Stimulated activated CD4-positive, alpha-beta T cell treated with anti-CD3 and anti-CD28 coated beads, Interleukin-12 subunit alpha, Interleukin-12 subunit beta, amount 100 ng/mL, for 24 hours (primary cell): ENCODE data around the gene ZNF300.
"Not testable (repeated sequence)": the region's sequence is repeated elsewhere in the genome, so short reads cannot be mapped to it uniquely, and the experiment has no call there.

ENCODE experiments used
- DNase-seq, 2 experiments: peaks; one replicate each; pipeline ENCODE4 v3.0.0-alpha.2; 2020; ENCODE audit warnings: low read depth in 2 of 2

Gene ZNF300

GRCh38 chr5:150904479-150905311 is at the start of gene ZNF300:
Gene ZNF300 (minus strand): TSS chr5:150904980. CDS start chr5:150903155, 1,825 bp downstream.
- peak in 1 of 2 experiments; percentile 38 for DNase-seq

DNA sequence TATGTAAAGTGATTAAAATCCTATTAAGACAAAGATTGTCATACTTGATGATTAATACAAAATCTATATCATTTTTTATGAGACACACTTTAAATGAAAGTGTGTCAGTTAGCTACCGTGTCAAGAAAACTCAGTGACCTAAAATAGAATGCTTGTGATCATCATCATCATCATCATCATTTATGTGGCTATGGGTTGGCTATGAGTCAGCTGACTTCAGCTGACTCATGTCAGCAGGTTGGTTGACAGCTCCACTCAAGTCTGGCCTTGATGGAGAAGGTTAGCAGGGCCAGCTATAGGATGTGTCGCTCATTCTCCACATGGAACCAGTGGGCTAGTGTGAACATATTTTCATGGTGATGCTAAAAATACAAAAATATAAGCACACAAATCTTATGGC is 43.8 kb upstream of the ZNF300 start:
- DNase-seq: no peak

- DNase-seq: no peak
Observed at GRCh38 chr5:150946351-150946905, 41.6 kb upstream of the ZNF300 start.

GRCh38 chr5:150945947-150946346 is 41.2 kb upstream of the ZNF300 start:
- DNase-seq: no peak

DNA sequence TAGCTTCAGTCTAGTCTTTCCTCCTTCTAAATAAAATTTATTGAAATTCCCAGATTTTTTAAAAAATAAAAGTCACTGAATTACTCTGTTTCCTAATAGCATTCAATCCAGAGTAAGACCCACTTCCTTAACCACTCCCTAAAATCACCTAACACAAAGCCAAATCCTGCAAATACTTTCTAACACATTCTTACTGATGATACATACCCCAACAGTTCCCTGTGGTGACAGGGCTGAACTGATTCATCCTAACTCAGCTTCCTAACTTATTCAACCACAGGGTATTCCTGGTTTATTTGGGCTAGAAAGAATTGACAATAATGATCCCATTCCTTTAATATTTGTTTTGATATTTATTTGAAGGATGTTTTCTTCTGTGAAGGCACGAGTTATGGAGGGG is 40.7 kb upstream of the ZNF300 start:
- no peak for DNase-seq

DNA sequence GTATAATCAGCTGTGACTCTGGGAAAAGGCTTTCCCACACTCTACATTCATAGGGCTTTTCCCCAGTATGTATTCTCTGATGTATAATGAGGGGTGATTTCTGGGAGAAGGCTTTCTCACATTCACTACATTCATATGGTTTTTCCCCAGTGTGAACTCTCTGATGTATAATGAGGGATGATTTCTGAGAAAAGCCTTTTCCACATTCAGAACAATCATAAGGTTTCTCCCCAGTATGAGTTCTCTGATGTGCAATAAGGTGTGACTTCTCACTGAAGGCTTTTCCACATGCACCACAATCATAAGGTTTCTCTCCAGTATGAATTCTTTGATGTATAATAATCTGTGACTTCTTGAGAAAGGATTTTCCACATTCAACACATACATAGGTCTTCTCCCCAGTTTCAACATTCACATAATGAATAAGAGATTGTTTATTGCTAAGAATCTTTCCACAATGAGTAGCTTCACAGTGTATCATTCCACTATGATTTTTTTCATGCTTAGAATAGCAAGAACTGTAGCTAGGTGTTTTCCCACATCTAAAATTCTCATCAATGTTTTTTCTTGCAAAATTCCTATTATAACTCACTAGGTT is 26.7 kb upstream of the ZNF300 start:
- no peak for DNase-seq

DNA sequence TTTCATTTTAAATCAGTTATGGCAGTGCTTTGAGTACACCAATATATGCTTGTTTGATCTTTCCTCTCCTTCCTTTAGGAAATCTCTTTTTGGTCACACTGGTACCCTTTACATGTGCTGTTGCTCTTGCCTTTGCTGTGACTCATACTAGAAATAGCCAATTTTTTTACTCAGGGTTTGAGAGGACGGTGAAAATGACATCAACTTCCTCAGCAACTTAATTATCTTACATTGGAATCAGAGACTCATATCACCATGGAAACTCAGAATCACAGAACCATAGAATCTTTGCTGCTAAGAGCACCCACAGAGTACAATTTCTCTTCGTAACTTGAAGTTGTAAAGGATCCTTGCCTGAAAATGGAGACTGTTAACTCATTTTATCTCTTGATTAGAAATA is 13.8 kb upstream of the ZNF300 start:
- no peak for DNase-seq

- DNase-seq: no peak
Observed at GRCh38 chr5:150912312-150912814, 7.6 kb upstream of the ZNF300 start.

DNA sequence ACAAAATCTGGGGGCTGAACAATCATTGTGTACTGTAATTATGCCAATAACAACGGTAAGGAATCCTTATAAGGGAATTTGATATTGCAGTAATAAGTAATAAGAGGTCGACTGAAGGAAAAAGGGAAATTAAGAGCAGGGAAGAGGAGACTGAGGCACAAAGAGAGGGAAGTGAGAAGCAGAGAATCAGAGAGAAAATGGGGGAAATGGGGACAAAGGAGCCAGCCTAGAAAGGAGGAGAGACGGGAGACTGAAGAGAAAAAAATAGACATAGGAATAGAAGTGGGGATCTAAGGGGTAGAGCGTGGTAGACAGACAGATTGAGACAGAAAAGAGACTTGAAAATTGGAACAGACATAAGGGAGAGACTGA is 518 bp upstream of the ZNF300 start:
- DNase-seq: no peak

DNA sequence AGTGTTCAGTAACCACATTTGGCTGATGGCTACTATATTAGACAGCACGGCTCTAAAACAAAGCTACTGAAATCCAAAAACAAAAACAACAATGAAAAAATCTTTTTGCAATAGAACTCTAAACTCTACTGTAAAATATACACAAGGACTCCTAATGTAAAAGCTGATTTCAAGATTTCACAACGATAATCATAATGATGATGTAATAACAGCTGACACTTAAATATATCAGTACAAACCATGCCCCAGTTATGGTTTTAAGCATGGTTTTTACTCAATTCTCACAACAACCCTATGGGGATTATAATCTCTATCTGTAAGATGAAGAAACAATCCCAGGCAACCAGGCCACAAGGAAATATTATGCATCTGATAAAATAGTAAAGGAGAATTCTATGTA is 3.3 kb downstream of the ZNF300 start:
- no peak for DNase-seq

- no peak for DNase-seq
Observed at GRCh38 chr5:150895431-150896428, 9.1 kb downstream of the ZNF300 start.

DNA sequence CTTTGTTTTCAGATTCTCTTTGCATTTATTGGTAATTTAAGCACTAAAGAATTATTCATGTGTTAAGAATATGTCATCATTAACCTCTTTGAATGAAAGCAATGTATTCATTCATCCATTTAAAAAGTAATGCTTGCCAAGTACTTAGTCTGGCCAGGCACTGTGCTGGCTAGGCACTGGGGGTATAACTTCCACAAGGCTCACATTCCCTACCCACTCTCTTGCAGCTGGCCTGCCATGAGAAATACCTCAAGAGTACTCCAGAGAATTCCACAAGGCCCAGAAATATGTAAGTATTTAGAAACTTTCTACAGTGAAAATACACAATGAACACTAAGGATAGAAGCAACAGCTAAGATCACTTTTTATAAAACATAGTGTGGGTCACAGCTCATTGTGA is 25.4 kb downstream of the ZNF300 start:
- DNase-seq: no peak

DNA sequence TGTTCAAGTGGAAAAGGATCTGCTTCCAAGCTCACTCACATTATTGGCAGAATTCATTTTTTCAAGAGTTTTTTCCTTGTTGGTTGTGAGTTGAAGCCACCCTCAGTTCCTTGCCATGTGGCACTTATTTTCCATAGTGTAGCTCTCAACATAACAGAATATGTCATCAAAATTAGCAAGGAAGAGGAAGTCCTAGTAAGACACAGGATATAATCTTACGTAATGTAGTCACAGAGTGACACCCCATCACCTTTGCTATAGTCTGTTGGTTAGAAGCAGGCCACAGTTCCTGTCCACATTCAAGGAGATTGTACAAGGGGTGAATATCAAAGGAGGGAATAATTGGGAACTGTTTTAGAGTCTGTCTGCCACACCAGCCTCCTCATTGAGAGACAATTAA is 42.7 kb downstream of the ZNF300 start:
- no peak for DNase-seq

GRCh38 chr5:150860246-150860821 is 44.4 kb downstream of the ZNF300 start:
- DNase-seq: no peak

DNA sequence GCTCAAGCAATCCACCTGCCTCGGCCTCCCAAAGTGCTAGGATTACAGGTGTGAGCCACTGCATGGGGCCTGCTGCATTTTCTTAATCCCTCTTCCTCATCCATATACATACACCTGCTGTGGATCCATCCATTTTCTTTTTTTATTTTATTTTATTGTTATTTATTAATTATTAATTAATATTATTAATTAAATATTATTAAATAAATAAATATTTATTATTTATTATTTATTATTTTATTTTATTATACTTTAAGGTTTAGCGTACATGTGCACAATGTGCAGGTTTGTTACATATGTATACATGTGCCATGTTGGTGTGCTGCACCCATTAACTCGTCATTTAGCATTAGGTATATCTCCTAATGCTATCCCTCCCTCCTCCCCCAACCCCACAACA is 48.1 kb downstream of the ZNF300 start:
- DNase-seq: not testable (repeated sequence)

- no peak for DNase-seq
Observed at GRCh38 chr5:150853561-150853960, 51.2 kb downstream of the ZNF300 start.

DNA sequence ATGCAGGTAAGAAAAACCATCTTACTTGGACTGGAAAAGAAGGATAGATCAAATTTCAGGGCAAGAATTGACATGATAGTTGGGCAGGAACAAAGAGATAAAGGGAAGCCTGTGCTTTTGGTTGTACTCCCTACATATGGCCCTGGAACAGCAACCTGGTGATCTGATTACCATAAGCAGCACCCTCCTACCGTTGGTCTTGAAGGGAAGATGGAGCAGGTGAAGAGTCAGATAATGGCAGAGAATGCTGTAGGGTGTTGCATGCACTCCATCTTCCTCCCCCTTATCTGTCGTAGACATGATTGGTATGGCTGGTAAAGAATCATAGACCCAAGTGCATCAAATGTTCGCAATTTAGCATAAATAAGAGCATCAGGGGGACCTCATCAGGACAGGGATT is 53.7 kb downstream of the ZNF300 start:
- DNase-seq: no peak

DNA sequence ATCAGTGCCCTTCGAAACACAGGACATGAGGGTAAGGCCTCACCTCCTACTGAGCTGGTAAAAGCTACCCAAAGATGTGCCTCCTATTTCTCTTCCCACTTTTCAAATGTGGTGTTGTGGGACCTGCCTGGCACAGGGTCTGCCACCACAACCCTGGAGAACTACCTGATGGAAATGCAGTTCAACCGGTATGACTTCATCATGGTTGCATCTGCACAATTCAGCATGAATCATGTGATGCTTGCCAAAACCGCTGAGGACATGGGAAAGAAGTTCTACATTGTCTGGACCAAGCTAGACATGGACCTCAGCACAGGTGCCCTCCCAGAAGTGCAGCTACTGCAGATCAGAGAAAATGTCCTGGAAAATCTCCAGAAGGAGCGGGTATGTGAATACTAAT is 56.5 kb downstream of the ZNF300 start:
- DNase-seq: no peak

DNA sequence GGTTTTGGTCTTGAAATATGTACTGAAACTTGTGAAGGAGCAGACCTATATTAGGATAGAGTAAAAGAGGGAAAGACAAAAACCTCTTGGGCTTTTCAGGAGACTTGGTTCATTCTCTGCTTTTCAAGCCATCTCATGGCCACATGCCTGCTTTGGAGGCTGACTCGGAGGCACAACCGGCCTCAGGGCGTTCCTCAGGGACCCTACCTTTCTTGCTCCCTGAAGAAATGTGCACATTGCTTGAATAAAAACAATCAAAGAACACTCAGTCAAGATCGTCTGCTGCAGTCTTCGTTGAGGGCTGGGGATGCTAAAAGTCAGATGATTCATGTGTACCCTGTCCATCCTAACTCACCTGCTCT is 57.5 kb downstream of the ZNF300 start:
- no peak for DNase-seq

DNA sequence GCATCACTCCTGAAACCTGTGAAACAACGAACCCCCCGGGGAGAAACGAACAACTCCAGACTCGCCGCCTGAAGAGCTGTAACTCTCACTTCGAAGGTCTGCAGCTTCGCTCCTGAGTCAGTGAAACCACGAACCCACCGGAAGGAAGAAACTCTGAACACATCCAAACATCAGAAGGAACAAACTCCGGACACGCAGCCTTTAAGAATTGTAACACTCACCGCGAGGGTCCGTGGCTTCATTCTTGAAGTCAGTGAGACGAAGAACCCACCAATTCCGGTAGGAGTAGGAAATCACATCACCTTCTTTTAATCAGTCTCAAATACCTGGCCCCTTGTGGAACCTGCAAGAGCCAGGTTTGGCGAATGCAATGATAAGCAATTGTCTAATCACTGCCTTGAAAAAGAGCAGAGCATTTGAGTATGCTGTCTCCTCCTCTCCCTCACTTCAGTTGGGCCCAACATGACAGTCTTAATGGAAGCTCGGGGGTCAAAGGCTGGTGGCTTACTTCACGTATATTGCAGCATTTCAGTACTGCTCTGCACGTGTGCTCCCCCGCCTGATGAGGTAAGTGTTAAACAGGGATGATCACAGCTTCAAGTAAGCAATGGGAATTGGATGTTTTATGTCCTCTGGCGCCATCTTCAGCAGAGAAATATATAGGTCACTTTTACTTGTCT is 58.0 kb downstream of the ZNF300 start:
- DNase-seq: peak; percentile 26 to 43

DNA sequence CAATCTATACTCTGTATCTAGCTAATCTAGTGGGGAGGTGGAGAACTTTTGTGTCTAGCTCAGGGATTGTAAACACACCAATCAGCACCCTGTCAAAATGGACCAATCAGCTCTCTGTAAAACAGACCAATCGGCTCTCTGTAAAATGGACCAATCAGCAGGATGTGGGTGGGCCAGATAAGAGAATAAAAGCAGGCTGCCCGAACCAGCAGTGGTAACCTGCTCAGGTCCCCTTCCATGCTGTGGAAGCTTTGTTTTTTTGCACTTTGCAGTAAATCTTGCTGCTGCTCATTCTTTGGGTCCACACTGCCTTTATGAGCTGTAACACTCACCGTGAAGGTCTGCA is 58.5 kb downstream of the ZNF300 start, which contains the start of gene IRGM:
TSS of gene IRGM (plus strand) at position 214 of the 346 bp plus-strand sequence. CDS start 1,603 bp downstream, outside the sequence.
- not testable (repeated sequence) for DNase-seq
